Measurements from ENCODE around the gene PIEZO2. TPM values are rescaled to one million over a fixed set of nuclear protein-coding genes. Genes with fewer than 3 reads are reported as not detected.

The PIEZO2 gene
- total and polyA plus RNA-seq, 2 of the 8 experiments (the other 6 are each of a cell fraction or from before 2014, with no cell fraction given), result 4.7 to 16.5 TPM

GRCh38 chr18:11066038-11066437 is 83.3 kb downstream of the PIEZO2 start:
- DNase-seq (ENCODE audit: low read depth in 1 of 2, low spot score in 2 of 2), result no peak
- TF ChIP-seq POU5F1 (IDR thresholded peaks at IDR 0.05; ENCODE audit: low read depth, low read length) (peak; percentile 93), SP1 (IDR thresholded peaks at IDR 0.05; ENCODE audit: low read depth, low read length) (no peak), SP4 (IDR thresholded peaks at IDR 0.05; ENCODE audit: low read length) (no peak), BRCA1 (IDR thresholded peaks at IDR 0.05; ENCODE audit: low read depth, low read length) (no peak), JUND (IDR thresholded peaks at IDR 0.05; ENCODE audit: low read length) (no peak), CTBP2 (IDR thresholded peaks at IDR 0.05; ENCODE audit: borderline replicate concordance, insufficient read depth, insufficient read length, low read length) (no peak), TEAD4 (IDR thresholded peaks at IDR 0.05; ENCODE audit: low read depth, low read length) (no peak), E2F6 (IDR thresholded peaks at IDR 0.05) (peak; percentile 41; the same call in 1 of the 2 replicates), FOSL1 (IDR thresholded peaks at IDR 0.05; ENCODE audit: insufficient read depth, low read depth, low read length) (no peak), PHF8 (conservative IDR thresholded peaks at IDR 0.05; ENCODE audit: low read depth, low read length) (no peak), SAP30 (IDR thresholded peaks at IDR 0.05; ENCODE audit: insufficient read depth, insufficient replicate concordance, low read length) (no peak), MAX (IDR thresholded peaks at IDR 0.05) (peak; percentile 28; the same call in 1 of the 2 replicates), NANOG (IDR thresholded peaks at IDR 0.05; ENCODE audit: insufficient read depth, low read depth, low read length, poor library complexity, severe bottlenecking) (no peak), POLR2A (IDR thresholded peaks at IDR 0.05; ENCODE audit: control extremely low read depth in 1 of 2, low read depth in 2 of 2, low read length in 2 of 2) (no peak)

More at GRCh38 chr18:11066038-11066437, 83.3 kb downstream of the PIEZO2 start:
- H3K4me1 ChIP-seq (replicated peaks in 1 of 4; ENCODE audit: control insufficient read depth in 3 of 4, insufficient read depth in 4 of 4, low read length in 3 of 4), result peaks cover 0 to 6% (median 3%) of the 10 kb centered on the region in 4 experiments; a peak in 4 of 7 replicates
- no peak overlapping the region for H4K5ac ChIP-seq (ENCODE audit: insufficient read length, low read depth, low read length)
- peak overlapping the region; percentile 7 to 40; a peak in 2 of 4 replicates for H3K4me2 ChIP-seq (ENCODE audit: insufficient read depth in 1 of 2, low read depth in 2 of 2, low read length in 2 of 2)
- H2BK12ac ChIP-seq (ENCODE audit: low read depth, low read length), result no peak overlapping the region
- no peak overlapping the region for H3K9ac ChIP-seq (replicated peaks in 1 of 4; ENCODE audit: extremely low read depth in 1 of 4, low read depth in 3 of 4, low read length in 3 of 4)
- H4K20me1 ChIP-seq (replicated peaks in 1 of 2; ENCODE audit: control insufficient read depth in 1 of 2, insufficient read depth in 2 of 2, low read length in 2 of 2), result no peaks in the 10 kb centered on the region
- H2BK5ac ChIP-seq (ENCODE audit: low read depth, low read length), result no peak overlapping the region
- peaks cover 0 to 2% of the 10 kb centered on the region in 2 experiments; a peak in 1 of 4 replicates for H3K9me3 ChIP-seq (ENCODE audit: insufficient read depth in 2 of 2, low read depth in 1 of 2, low read length in 1 of 2)
- H3K4ac ChIP-seq (replicated peaks; ENCODE audit: insufficient read length, low read depth, low read length), result no peak overlapping the region
- no peak overlapping the region for H3K56ac ChIP-seq (replicated peaks; ENCODE audit: insufficient read length, low read depth, low read length)
- no peak overlapping the region for H2BK15ac ChIP-seq (ENCODE audit: low read length)
- H2AFZ ChIP-seq (ENCODE audit: low read length), result no peak overlapping the region
- H3K79me1 ChIP-seq (ENCODE audit: low read depth, low read length), result no peaks in the 10 kb centered on the region
- no peaks in the 10 kb centered on the region for H3K27me3 ChIP-seq (replicated peaks in 1 of 4; ENCODE audit: control insufficient read depth in 3 of 4, extremely low read depth in 1 of 4, insufficient read depth in 3 of 4, low read length in 3 of 4)
- H4K8ac ChIP-seq (ENCODE audit: extremely low read depth, insufficient read depth, low read length), result no peak overlapping the region
- FAIRE-seq, result peak; percentile 52
- POLR2A ChIA-PET (ENCODE audit: partially characterized antibody), result no interaction called here
- no peak overlapping the region for H2BK120ac ChIP-seq (replicated peaks; ENCODE audit: low read depth, low read length)
- H3K18ac ChIP-seq (ENCODE audit: extremely low read depth, low read length), result no peak overlapping the region
- 68% methylated on average over 5 of the region's 5 CpGs; no CpG with 5 or more reads in 1 of the 2 experiments for WGBS, 2 experiments (ENCODE audit: extremely low coverage in 1 of 2, insufficient coverage in 1 of 2, insufficient read length in 1 of 2, insufficient replicate concordance in 2 of 2, low coverage in 1 of 2, low lambda C conversion rate in 2 of 2, missing lambda C conversion rate in 1 of 2)
- H3K23ac ChIP-seq (ENCODE audit: insufficient read length), result no peak overlapping the region
- no peak overlapping the region for H2AK5ac ChIP-seq (ENCODE audit: low read depth, low read length)
- no peak overlapping the region for H4K91ac ChIP-seq (replicated peaks; ENCODE audit: insufficient read length, low read length)
- CTCF ChIA-PET (ENCODE audit: partially characterized antibody), result interaction anchor here (0.8 kb wide), 1 partner anchor 88 kb away, joined by 3 read pairs; no protein-coding TSS in a partner anchor
- no peak overlapping the region for H3K4me3 ChIP-seq (ENCODE audit: extremely low read depth in 1 of 4, insufficient read depth in 2 of 4, low read depth in 3 of 4, low read length in 4 of 4)
- no peaks in the 10 kb centered on the region for H3K36me3 ChIP-seq (ENCODE audit: control insufficient read depth in 2 of 4, insufficient read depth in 4 of 4, low read length in 3 of 4)
- no peak overlapping the region for H2BK20ac ChIP-seq (ENCODE audit: low read length)
- H3K27ac ChIP-seq (ENCODE audit: low read depth, low read length), result no peak overlapping the region
- no peaks in the 10 kb centered on the region for H3K23me2 ChIP-seq (ENCODE audit: low read depth, low read length)
- no peak overlapping the region for H3K14ac ChIP-seq (ENCODE audit: insufficient read length)
- H3K79me2 ChIP-seq (ENCODE audit: control insufficient read depth in 1 of 2, insufficient read depth in 2 of 2, low read length in 2 of 2), result no peaks in the 10 kb centered on the region
